Inferior parietal cortex (tissue), 1 donor: Measurements from ENCODE around the gene HS6ST1.

ENCODE experiments used
- DNase-seq: peaks from one replicate; pipeline ENCODE4 v3.0.0-alpha.2; 2016; ENCODE audit errors: extremely low spot score

Gene HS6ST1

GRCh38 chr2:128298846-128299507 lies 19.7 kb downstream of the HS6ST1 start:
- no peak for DNase-seq

GRCh38 chr2:128298286-128298685 lies 20.4 kb downstream of the HS6ST1 start:
- no peak for DNase-seq

- no peak for DNase-seq
Measured at GRCh38 chr2:128293870-128294455, 24.7 kb downstream of the HS6ST1 start.

GRCh38 chr2:128293426-128293755 lies 25.3 kb downstream of the HS6ST1 start:
- DNase-seq, result no peak

- no peak for DNase-seq
Measured at GRCh38 chr2:128292599-128293425, 25.9 kb downstream of the HS6ST1 start.

GRCh38 chr2:128291844-128292598 lies 26.6 kb downstream of the HS6ST1 start:
- no peak for DNase-seq

DNA sequence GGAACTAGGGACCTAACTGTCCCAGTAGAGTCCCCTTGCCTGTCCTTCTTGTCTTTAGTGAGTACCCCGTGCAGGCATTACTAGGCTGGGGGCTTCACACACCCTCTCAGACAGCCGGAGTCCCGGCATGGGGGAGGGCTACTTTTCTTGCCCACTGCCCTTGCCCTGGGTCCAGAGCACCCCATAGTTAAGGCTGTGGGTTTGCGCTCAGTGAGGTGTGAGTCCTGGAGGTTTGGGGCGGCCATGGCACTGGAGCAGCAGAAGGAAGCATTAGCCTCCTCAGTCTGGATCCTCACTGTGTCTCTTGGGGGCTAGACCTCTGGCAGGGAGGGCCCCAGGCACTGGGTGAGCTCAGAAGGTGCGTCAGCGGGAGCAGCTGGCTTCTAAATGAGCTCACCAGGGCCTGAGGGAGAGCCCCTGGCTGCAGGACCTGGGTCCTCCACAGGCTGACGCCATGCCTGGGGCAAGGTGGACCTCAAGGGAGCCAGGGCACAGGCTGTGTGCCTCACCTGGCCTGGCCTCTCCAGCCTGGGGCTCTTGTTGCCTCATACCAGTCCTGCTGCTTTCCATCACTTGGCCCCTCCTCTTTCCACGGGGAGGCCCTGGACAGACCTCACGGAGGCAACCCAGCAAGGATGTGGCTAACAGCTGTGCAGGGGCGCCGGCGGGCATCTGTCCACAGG lies 27.4 kb downstream of the HS6ST1 start:
- no peak for DNase-seq

DNA sequence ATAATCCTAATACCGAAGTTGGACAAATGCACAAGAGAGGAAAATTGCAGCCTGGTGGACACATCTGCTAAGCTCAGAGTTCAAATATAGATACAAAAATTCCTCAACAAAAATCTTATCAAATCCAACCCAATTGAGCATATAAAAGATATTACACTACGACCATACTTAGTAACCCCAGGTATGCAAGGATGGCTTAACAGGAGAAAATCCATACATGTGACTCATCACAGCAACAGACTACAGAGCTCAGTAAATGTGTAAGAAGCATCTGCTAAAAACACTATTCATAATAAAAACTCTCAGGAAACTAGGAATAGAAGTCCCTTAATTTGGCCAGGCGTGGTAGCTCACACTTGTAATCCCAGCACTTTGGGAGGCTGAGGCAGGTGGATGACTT lies 28.3 kb downstream of the HS6ST1 start:
- DNase-seq, result no peak

DNA sequence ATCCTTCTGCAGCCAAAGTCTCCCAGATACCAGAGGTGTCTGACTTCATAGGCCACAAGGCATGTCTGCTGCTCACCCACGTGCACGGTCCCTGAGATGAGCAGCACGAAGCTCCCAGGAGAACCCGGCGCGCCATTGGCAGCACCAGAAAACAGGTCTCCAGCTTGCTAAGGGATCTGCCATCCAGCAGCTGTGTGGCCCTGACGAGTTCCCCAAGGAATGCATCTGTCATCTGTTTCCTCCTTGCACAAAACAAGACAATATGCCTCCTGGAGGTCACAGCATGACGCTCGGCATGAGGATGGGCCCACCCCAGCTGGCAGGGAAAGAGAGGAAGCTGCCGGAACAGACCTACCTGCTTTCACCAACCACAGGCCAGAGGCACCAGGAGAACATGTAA lies 29.2 kb downstream of the HS6ST1 start:
- no peak for DNase-seq

- DNase-seq, result no peak
Measured at GRCh38 chr2:128288781-128289180, 29.9 kb downstream of the HS6ST1 start.

- DNase-seq, result no peak
Measured at GRCh38 chr2:128287780-128288735, 30.6 kb downstream of the HS6ST1 start.

GRCh38 chr2:128286905-128287779 lies 31.5 kb downstream of the HS6ST1 start:
- DNase-seq, result no peak

GRCh38 chr2:128286011-128286721 lies 32.5 kb downstream of the HS6ST1 start:
- DNase-seq, result no peak

GRCh38 chr2:128285329-128285931 lies 33.2 kb downstream of the HS6ST1 start:
- no peak for DNase-seq

- DNase-seq, result no peak
Measured at GRCh38 chr2:128284841-128285240, 33.8 kb downstream of the HS6ST1 start.

DNA sequence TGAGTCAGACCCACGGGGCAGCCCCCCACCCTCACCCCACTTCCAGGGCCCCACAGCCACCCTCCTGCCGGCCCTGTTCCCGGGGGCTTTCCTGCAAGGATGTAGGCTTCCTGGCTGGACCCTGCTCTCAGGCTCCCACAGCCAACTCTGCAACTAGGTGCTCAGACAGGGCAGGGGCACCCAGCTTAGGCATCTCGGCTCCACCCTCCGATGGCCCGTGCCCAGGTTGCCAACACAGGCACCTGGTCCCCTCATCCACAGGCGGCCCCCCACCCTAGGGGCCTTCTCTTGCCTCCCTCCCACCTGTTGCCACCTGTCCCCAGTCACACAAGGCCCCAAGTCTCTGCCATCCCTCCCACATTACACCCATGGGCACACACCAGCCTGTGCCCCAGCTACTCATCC lies 34.6 kb downstream of the HS6ST1 start:
- no peak for DNase-seq

DNA sequence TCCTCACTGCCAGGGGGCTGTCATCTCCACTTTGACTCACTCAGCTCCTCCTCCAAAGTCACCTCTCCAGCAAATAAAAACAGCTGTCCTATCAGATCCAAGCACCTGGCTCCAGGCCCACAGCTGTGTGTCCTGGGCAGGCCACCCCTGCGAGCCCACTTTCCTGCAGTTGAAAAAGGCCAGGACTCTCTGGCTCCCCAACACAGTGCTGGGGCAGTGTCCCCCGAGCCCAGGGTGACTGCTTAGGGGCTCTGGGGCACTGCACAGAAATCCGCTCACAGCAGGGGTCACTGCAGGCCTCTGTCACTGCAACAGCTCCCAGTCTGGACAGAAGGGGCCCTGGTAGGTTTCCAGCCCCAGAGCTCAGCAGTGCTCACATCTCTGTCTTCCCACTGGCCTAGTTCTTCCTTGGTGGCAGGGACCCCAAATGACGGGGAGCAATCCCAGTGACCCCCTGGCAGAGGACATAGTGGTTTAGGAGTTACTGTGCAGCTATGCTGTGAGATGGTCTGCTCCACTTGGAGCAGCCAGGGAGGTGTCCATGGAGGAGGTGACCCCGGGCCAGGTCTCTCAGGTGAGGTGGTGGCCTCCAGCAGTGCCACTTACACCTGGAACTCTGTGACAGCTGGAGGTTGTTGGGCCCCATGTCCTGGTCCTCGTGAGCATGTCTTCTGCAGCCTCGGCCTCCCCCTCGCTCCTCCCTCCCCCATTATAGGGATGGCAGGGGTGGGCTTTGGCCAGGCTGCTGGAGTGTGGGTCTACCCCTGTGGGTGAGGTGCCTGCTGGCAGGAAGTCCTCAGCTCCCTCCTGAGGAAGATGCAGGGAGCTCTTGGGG lies 35.5 kb downstream of the HS6ST1 start:
- DNase-seq, result no peak
